ENCODE data around the gene SEC22A.

DNA sequence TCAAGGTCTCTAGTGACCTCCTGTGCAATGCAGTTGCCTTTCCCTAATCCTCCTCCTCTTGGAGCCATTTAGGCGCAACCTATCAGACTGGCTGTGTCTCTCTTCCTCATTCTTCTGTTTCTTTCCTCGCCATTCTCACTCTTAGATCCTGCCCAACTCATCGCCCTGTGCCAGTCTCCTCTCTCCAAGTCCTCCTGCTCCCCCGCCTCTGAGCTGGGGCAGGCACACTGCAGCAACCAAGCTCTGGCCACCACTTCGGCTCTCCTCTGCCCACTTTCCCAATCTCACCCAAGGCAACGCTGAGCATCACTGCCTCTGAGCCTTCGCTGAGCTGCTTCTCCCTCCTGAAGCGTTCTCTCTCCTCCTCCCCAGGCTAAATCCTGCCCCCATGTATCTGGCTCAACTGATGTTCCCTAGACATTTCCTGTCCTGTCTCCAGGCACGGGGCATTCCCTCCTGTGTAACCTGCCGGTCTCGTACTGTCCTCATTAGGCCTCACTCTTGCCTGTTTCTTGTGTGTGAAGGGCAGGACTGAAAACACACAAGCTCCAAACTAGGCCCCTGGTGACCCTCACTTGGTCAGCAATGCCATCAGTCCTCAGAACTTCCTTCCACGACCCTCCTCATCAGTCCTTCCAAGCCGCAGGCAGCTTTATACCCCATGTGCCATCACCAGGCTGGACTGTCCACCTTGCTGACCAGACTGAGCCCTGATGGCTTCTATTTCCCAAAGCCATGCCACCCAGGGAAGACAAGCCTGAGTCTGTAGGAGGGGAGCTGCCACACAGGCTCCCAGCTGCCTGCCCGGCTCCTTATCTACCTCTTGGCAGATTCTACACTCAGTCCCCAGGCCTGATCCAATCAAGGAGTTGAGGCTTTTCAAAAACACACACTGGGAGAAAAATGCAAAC, 85.6 kb downstream of the SEC22A start:
- no peak for TF ChIP-seq ZFP1 (CRISPR knock-in tag; IDR thresholded peaks at IDR 0.05)
- TF ChIP-seq, protein P1, sequence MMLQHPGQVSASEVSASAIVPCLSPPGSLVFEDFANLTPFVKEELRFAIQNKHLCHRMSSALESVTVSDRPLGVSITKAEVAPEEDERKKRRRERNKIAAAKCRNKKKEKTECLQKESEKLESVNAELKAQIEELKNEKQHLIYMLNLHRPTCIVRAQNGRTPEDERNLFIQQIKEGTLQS (CRISPR knock-in tag; IDR thresholded peaks at IDR 0.05): no peak
- no peak for TF ChIP-seq NR1H2 (CRISPR knock-in tag; IDR thresholded peaks at IDR 0.05; ENCODE audit: borderline replicate concordance, low read depth)
- TF ChIP-seq NFKBIZ (CRISPR knock-in tag; IDR thresholded peaks at IDR 0.05): no peak
- TF ChIP-seq HES4 (CRISPR knock-in tag; IDR thresholded peaks at IDR 0.05; ENCODE audit: borderline replicate concordance): no peak
- no peak for TF ChIP-seq ZNF317 (CRISPR knock-in tag; IDR thresholded peaks at IDR 0.05)
- TF ChIP-seq, protein P2, sequence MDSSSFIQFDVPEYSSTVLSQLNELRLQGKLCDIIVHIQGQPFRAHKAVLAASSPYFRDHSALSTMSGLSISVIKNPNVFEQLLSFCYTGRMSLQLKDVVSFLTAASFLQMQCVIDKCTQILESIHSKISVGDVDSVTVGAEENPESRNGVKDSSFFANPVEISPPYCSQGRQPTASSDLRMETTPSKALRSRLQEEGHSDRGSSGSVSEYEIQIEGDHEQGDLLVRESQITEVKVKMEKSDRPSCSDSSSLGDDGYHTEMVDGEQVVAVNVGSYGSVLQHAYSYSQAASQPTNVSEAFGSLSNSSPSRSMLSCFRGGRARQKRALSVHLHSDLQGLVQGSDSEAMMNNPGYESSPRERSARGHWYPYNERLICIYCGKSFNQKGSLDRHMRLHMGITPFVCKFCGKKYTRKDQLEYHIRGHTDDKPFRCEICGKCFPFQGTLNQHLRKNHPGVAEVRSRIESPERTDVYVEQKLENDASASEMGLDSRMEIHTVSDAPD (CRISPR knock-in tag; IDR thresholded peaks at IDR 0.05): no peak
- TF ChIP-seq ZBTB8A (CRISPR knock-in tag; IDR thresholded peaks at IDR 0.05; ENCODE audit: borderline replicate concordance, low read depth): no peak
- TF ChIP-seq ZNF546 (CRISPR knock-in tag; conservative IDR thresholded peaks at IDR 0.05): no peak
- no peak for TF ChIP-seq SMAD1 (CRISPR knock-in tag; IDR thresholded peaks at IDR 0.05; ENCODE audit: borderline replicate concordance, low read depth)
- TF ChIP-seq MTF1 (CRISPR knock-in tag; IDR thresholded peaks at IDR 0.05): no peak
- no peak for TF ChIP-seq HNRNPLL (IDR thresholded peaks at IDR 0.05; ENCODE audit: low read depth, low read length, poor library complexity, severe bottlenecking)
